ENCODE measurements around the gene ZNF79.
"Not testable (repeated sequence)": the region's sequence is repeated elsewhere in the genome, so short reads cannot be mapped to it uniquely, and the experiment has no call there.

The ZNF79 gene

GRCh38 chr9:127455324-127455992, 31.3 kb downstream of the ZNF79 start:
- DNase-seq (ENCODE audit: low spot score) = peak; percentile 62

- DNase-seq (ENCODE audit: low spot score) = no peak
Measured at GRCh38 chr9:127457191-127457878, 33.2 kb downstream of the ZNF79 start.

GRCh38 chr9:127458921-127459320, 34.7 kb downstream of the ZNF79 start:
- no peak for DNase-seq (ENCODE audit: low spot score)

- DNase-seq (ENCODE audit: low spot score) = no peak
Measured at GRCh38 chr9:127463382-127463781, 39.2 kb downstream of the ZNF79 start.

- DNase-seq (ENCODE audit: low spot score) = no peak
Measured at GRCh38 chr9:127463911-127464310, 39.7 kb downstream of the ZNF79 start.

- DNase-seq (ENCODE audit: low spot score) = not testable (repeated sequence)
Measured at GRCh38 chr9:127466407-127466917, 42.3 kb downstream of the ZNF79 start.

- DNase-seq (ENCODE audit: low spot score) = no peak
Measured at GRCh38 chr9:127467621-127468020, 43.4 kb downstream of the ZNF79 start.

GRCh38 chr9:127470662-127471061, 46.5 kb downstream of the ZNF79 start:
- no peak for DNase-seq (ENCODE audit: low spot score)

- DNase-seq (ENCODE audit: low spot score) = no peak
Measured at GRCh38 chr9:127473501-127473900, 49.3 kb downstream of the ZNF79 start.

GRCh38 chr9:127473932-127474331, 49.8 kb downstream of the ZNF79 start:
- no peak for DNase-seq (ENCODE audit: low spot score)

GRCh38 chr9:127474592-127474991, 50.4 kb downstream of the ZNF79 start:
- no peak for DNase-seq (ENCODE audit: low spot score)

- DNase-seq (ENCODE audit: low spot score) = no peak
Measured at GRCh38 chr9:127479507-127480081, 55.4 kb downstream of the ZNF79 start.

GRCh38 chr9:127482662-127483061, 58.5 kb downstream of the ZNF79 start:
- no peak for DNase-seq (ENCODE audit: low spot score)

GRCh38 chr9:127485995-127486394, 61.8 kb downstream of the ZNF79 start:
- no peak for DNase-seq (ENCODE audit: low spot score)

- no peak for DNase-seq (ENCODE audit: low spot score)
Measured at GRCh38 chr9:127488946-127489345, 64.8 kb downstream of the ZNF79 start.

GRCh38 chr9:127489471-127490115, 65.4 kb downstream of the ZNF79 start:
- peak; percentile 38 for DNase-seq (ENCODE audit: low spot score)

- DNase-seq (ENCODE audit: low spot score) = no peak
Measured at GRCh38 chr9:127490535-127491230, 66.5 kb downstream of the ZNF79 start.

- DNase-seq (ENCODE audit: low spot score) = no peak
Measured at GRCh38 chr9:127491516-127491915, 67.3 kb downstream of the ZNF79 start.

GRCh38 chr9:127492616-127493015, 68.4 kb downstream of the ZNF79 start:
- DNase-seq (ENCODE audit: low spot score) = no peak

- no peak for DNase-seq (ENCODE audit: low spot score)
Measured at GRCh38 chr9:127493592-127494303, 69.6 kb downstream of the ZNF79 start.

- DNase-seq (ENCODE audit: low spot score) = peak; percentile 4
Measured at GRCh38 chr9:127494304-127494702, 70.1 kb downstream of the ZNF79 start.
